ENCODE data around the gene SLTM.
"Not testable (repeated sequence)": the region's sequence is repeated elsewhere in the genome, so short reads cannot be mapped to it uniquely, and the experiment has no call there.

SLTM gene

DNA sequence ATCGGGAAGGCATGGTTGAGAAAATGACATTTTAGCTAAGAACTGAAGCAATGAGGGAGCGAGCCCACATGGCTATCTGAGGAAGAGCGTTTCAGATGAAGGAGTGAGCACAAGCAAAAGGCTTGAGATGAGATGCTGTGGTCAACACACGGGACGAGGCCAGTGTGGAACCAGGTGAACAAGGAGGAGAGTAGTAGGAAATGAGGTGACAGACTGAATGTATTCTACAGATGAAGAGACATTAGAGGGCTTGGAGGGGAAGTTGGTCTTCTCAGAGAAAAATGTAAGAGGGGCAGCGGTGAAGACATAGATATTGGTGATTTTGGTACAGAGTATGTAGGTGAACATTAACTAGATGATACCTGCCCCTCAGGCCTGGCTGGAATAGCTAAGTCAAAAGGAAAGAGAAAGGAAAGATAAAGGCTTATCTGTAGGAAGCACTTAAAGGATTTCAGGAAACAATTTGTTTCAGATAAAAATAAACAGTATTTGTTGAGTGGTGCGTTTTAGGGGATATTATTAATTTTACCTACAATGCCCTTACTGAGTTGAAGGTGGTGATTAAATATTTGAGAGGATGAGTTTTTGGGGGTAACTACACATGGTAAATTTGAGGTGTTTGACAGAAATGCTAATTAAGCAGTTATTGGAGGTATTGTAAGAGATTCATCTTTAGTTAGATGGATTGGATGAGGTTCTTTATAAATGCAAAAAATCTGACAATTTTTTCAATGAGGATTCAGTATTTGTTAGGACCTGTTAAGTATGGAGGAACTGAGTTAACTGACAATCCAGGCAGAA, 57.0 kb downstream of the SLTM start:
- DNase-seq (ENCODE audit: low spot score): no peak

DNA sequence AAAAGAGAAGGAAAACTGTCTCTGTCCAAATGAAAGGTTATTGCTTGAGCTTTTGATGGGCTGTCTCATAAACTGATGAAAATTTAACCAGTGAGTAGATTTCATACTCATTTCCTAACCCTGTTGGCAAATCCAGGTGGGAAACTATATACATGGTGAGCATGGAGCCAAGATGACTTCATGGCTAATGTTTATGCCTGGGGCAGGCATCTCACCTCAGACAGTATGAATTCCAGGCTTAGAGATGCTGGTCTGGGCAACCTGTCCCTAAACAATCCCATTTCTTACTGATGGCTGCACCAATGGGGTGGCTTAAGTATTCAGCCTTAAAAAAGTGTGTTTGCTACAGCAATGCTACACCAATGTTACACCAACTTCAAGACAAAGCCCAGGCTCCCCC, 58.1 kb downstream of the SLTM start:
- DNase-seq (ENCODE audit: low spot score): no peak

- no peak for DNase-seq (ENCODE audit: low spot score)
Measured at GRCh38 chr15:58873267-58873666, 60.2 kb downstream of the SLTM start.

DNA sequence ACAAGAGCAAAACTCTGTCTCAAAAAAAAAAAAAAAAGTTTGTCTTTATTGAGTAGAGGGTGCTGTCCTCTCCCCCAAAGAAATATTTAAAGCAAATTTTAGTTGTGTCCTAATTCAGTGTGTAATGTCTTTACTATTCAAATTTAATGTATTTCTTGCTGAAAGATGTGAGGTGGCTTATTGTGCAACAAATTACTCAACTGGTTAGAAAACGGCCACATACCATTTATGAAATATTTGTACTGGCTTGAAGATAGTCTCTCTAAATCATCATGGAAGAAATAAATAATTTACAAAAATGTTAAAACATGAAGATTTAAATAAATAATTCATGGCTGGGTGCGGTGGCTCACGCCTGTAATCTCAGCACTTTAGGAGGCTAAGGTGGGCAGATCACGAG, 63.0 kb downstream of the SLTM start:
- no peak for DNase-seq (ENCODE audit: low spot score)

DNA sequence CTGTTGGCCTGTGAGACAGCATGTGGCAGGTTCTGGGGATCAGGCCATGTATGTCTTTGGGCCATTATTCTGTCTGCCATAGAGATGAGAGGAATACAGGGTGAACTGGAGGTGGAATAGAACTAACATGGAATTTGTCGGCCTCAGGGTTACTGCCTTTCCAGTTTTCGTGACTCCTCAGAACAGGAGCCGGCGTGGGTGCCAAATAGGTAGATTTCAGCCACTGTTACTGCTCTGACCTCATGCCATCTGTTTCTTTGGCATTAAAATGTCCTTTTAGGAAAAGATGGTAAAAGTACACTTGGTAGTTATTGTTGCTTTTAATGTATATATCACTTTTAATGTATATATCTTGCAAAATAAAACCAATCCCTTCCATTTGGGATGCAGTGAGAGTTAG, 65.6 kb downstream of the SLTM start:
- DNase-seq (ENCODE audit: low spot score): no peak

- peak; percentile 44 for DNase-seq (ENCODE audit: low spot score)
Measured at GRCh38 chr15:58865425-58865880, 68.0 kb downstream of the SLTM start.

DNA sequence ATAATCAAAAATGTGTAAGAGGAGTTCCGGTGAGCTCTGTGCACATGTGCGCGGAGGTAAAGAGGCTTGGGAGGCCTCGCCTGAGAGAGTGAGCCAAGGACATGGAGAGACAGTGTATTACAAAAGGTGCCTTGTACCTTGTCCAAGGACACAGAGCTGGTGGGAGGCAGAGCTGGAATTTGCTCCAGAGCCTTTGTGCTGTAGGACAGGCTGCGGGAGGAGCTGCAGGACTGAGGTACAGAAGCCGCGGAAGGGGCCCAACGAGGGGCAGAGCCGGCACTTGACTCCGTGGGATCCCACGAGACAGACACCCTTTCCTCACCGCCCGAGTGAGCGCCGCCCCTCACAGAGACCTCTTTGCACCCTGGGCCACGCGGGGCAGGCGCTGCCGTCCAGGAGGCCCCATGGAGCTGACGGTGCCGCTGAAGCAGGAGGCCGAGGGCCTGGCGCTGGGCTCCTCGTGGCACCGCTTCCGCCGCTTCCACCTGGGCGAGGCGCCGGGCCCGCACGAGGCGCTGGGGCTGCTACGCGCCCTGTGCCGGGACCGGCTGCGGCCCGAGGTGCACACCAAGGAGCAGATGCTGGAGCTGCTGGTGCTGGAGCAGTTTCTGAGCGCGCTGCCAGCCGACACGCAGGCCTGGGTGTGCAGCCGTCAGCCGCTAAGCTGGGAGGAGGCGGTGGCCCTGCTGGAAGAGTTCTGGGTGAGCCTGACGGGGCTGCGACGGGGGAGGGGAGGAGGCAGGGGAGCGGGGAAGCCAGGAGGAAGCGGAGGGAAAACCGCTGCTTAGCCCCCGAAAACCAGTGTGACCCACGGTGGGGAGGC, 68.7 kb downstream of the SLTM start:
- DNase-seq (ENCODE audit: low spot score): peak; percentile 42

- no peak for DNase-seq (ENCODE audit: low spot score)
Measured at GRCh38 chr15:58862326-58862725, 71.2 kb downstream of the SLTM start.

DNA sequence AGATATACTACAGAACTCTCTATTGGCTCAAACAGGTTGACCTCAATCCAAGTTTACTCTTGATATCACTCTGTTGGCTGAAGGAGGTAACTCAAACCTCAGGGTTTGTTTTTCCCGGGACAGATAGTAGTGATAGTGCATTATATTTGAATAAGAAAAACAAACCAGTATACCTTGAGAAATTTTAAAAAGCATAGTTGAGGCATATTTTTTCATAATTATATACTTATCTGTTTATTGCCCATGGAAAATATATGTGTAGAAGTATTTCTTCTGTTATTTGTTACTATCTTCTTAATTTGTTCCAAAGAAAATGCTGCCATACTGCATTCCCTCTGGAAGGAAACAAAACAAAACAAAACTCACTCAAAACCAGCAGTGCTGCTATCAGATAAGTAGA, 76.9 kb downstream of the SLTM start:
- DNase-seq (ENCODE audit: low spot score): not testable (repeated sequence)

DNA sequence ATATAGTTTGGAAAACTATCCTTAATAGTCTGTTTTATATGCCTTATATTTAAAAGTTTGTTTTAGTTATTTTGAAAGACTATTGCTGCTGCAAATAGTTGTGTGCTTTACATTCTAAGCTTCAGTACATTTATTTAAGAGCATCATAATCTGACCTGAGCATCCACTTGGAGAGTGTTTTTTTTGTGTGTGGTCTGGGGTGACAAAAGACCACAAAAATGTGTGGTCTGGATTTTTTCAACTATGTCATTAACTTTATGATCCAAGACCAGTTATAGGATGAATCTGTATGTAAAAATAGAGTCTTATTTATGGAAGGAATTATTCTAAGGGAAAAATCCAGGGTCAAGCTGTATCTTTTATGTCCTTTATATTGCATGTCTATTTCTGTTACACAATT, 77.4 kb downstream of the SLTM start:
- DNase-seq (ENCODE audit: low spot score): no peak

- DNase-seq (ENCODE audit: low spot score): no peak
Measured at GRCh38 chr15:58854593-58854992, 78.9 kb downstream of the SLTM start.

GRCh38 chr15:58852347-58852746, 81.1 kb downstream of the SLTM start:
- DNase-seq (ENCODE audit: low spot score): no peak

DNA sequence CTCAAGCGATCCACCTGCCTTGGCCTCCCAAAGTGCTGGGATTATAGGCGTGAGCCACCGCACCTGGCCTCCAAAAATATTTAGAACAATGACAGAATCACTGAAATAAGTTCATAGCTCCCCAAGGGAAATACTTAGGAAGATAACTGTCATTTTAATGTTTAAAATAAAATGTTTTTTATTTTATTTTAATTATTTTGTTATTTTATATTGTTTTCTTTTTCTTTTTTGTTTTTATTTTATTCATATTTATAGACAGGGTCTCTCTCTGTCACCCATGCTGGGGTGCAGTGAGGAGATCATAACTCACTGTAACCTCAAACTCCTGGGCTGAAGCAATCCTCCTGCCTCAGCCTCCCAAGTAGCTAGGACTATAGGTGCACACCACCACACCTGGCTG, 82.3 kb downstream of the SLTM start:
- not testable (repeated sequence) for DNase-seq (ENCODE audit: low spot score)

DNA sequence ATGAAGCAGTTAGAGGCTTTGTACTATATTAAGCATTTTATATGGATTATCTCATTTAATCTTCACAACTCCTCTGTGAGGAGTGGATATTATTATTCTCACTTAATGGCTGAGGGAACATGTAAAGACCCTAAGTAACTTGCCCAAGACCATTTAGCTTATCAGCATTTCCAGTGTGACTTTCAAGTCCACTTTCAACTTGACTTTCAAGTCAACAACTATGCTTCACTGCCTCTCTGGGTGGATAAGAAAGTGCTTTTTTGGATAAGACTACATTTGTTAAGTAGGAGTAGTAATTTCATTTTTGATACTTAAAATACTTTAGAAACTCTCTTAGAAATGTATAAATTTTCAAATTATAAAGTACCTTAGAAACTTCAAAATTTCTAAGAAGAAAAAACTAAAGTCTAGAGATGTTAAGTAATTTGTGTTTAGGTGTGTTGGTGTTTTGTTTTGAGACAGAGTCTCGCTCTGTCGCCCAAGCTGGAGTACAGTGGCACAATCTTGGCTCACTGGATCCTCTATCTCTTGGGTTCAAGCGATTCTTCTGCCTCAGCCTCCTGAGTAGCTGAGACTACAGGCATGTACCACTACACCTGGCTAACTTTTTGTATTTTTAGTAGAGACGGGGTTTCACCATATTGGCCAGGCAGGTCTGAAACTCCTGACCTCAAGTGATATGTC, 90.6 kb downstream of the SLTM start:
- no peak for DNase-seq (ENCODE audit: low spot score)

GRCh38 chr15:58840048-58840447, 93.4 kb downstream of the SLTM start:
- no peak for DNase-seq (ENCODE audit: low spot score)

GRCh38 chr15:58839485-58839884, 94.0 kb downstream of the SLTM start:
- no peak for DNase-seq (ENCODE audit: low spot score)

GRCh38 chr15:58833681-58834426, 99.6 kb downstream of the SLTM start:
- DNase-seq (ENCODE audit: low spot score): not testable (repeated sequence)

DNA sequence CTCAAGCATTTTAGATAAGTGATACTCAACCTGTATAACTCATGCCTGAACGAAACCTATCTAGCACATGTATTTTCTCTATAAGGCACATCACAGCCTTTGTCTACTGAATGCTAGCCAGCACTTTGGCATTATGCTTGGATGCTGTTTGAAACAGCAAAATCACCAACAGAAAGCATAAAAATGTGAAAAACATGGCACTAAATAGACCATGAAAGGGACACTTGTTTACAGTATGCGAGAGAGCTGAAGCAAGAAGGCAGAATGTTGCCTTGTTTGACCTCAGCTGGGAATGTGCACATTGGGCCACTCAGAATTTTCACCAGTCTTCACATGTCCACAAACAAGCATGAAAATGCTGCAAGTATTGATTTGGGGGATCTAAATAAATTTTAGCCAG, 102.9 kb downstream of the SLTM start:
- DNase-seq (ENCODE audit: low spot score): no peak

All from HuH-7.5 (cell line).